Neural cell (in vitro differentiated cells): ENCODE measurements around the gene TAF11.

Source experiments
- EZH2 ChIP-seq: fragments of 200-600, 300-800 bp; shearing (Covaris generic), sonication (generic); IDR thresholded peaks from 2 replicates; pipeline ENCODE4 v1.6.1; 2014; ENCODE audit warnings: antibody characterized with exemption, low read length, borderline replicate concordance, mild to moderate bottlenecking; ENCODE audit not compliant: insufficient read depth, poor library complexity, severe bottlenecking
- RAD21 ChIP-seq: fragments of 450-650 bp; conservative IDR thresholded peaks from 2 replicates; pipeline ENCODE4 v1.6.1; 2014; ENCODE audit warnings: antibody characterized with exemption, mild to moderate bottlenecking, moderate library complexity
- SMC3 ChIP-seq: fragments of 450-650 bp; conservative IDR thresholded peaks from 2 replicates; pipeline ENCODE4 v1.6.1; 2014; ENCODE audit warnings: antibody characterized with exemption, mild to moderate bottlenecking, moderate library complexity; ENCODE audit not compliant: poor library complexity
- TF ChIP-seq, protein P1 (sequence below): fragments of 450-650 bp; IDR thresholded peaks from 2 replicates; pipeline ENCODE4 v1.5.1; 2014; ENCODE audit warnings: antibody characterized with exemption, mild to moderate bottlenecking, moderate library complexity; ENCODE audit not compliant: poor library complexity, severe bottlenecking

DNA sequence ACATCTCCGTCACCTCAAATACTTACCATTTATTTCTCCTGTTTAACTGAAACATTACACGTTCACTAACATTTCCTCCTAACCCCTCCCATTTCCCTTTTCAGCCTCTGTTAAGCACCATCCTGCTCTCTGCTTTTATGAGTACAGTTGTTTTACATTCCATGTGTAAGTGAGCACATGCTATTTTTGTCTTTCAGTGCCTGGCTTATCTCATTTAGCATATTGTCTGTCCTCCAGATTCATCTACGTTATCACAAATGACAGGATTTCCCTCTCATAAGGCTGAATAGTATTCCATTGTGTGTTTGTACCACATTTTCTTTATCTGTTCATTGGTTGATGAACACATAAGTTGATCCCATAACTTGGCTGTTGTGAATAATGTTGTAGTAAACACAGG, 22.7 kb downstream of the TAF11 start:
- TF ChIP-seq, protein P1, sequence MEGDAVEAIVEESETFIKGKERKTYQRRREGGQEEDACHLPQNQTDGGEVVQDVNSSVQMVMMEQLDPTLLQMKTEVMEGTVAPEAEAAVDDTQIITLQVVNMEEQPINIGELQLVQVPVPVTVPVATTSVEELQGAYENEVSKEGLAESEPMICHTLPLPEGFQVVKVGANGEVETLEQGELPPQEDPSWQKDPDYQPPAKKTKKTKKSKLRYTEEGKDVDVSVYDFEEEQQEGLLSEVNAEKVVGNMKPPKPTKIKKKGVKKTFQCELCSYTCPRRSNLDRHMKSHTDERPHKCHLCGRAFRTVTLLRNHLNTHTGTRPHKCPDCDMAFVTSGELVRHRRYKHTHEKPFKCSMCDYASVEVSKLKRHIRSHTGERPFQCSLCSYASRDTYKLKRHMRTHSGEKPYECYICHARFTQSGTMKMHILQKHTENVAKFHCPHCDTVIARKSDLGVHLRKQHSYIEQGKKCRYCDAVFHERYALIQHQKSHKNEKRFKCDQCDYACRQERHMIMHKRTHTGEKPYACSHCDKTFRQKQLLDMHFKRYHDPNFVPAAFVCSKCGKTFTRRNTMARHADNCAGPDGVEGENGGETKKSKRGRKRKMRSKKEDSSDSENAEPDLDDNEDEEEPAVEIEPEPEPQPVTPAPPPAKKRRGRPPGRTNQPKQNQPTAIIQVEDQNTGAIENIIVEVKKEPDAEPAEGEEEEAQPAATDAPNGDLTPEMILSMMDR: no peak
- TF ChIP-seq SMC3 (no peak), EZH2 (no peak), RAD21 (no peak)
